Measurements from ENCODE around the gene CEP63.
A peak's percentile ranks its signal among the peaks of the same experiment; 100 is the strongest.

Gene CEP63

DNA sequence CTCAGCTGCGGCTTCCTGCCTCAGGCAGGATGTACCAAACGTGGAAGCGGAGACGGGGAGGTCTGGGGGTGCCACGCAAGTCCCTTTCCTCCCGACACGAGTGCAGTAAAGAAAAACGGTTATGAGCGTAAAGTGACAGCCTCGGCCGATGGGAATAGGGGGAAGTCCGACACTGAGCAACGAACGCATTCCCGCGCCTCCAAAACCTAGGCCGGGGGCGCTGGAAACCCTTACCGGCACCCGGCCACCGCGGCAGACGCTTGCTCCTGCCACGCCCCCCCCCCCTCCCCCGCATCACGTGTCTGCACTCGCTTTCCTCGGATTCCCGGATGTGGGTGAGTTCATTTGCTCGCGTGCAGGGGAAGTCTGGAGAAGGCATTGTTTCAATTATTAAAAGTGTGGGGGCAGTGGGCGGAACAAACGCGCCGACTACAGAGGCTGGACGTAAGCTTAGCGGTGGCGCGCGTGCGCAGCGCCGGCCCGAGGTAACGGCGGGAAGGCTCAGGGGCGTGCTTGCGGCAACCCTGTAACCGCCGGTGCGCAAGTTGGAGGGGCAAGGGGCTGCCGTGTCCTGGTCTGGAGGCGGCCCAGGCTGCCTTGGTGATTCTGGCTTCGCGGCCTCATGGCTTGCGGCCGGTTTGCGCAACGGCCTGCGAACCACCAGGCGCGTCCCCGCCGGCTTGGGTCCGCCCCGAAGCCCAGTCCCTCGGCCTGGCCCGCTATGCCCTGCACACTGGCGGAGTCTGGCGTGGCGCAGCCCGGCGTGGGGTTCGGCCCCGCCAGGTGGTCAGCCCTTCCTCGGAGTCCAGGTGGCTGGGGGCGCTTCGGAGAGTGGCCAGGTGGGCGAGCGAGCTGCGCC, at the start of gene CEP63, which contains the start of gene ANAPC13:
Gene CEP63 (plus strand): TSS at position 340 of the 859 bp plus-strand sequence. CDS start 9,264 bp downstream, outside the sequence.
Gene ANAPC13 (minus strand): TSS at position 268 of the 859 bp plus-strand sequence. CDS start 3,081 bp downstream, outside the sequence.
- peak; percentile 98 for DNase-seq (ENCODE audit: low read depth)

DNA sequence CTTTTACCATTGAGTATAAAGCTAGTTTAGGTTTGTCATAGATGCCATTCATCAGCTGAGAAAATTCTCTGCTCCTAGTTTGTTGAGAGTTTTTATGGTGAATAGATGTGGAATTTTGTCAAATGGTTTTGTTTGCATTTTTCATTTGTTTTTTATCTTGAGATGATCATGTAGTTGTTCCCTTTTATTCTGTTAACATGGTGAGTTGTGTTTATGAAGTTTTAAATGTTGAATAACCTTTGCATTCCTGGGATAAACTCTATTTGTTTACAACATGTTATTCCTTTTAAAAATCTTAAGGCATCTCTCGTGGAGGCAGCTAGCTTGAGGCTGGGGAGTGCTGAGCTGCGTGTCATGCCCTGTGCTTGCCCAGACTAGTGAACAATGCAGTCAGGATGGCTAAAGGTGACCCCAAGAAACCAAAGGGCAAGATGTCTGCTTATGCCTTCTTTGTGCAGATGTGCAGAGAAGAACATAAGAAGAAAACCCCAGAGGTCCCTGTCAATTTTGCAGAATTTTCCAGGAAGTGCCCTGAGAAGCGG, 48.6 kb upstream of the CEP63 start:
- H3K4me3 ChIP-seq (ENCODE audit: low read depth, low read length) = no peak overlapping the region
- DNase-seq (ENCODE audit: low read depth) = no peak

More for the DNA sequence above, at the start of gene CEP63, which contains the start of gene ANAPC13:
- peak within 1 kb of the TSS; percentile 84 for H3K4me3 ChIP-seq (ENCODE audit: low read depth, low read length)

- no peak overlapping the region for H3K4me3 ChIP-seq (ENCODE audit: low read depth, low read length)
- no peak for DNase-seq (ENCODE audit: low read depth)
These were observed 44.5 kb upstream of the CEP63 start for GRCh38 chr3:134441321-134441720.

DNA sequence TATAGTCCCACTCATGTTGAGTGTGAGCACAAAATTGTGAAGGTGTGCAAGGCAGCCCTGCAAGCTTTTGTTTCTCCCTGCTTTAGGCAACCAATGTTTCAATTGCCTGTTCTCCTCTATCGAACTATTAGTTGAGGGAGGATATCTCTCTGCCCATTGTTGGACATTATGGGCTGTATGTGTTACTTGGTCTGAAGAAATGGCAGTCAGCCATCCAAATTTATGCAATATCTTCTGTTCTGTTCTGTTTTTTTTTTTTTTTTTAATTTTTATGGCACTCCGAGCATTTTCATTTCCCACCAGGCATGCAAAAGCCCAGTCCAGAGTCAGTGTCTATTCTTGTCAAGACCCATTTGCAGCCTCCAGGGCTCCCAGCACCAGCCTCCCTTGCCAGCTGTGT, 44.0 kb upstream of the CEP63 start:
- no peak overlapping the region for H3K4me3 ChIP-seq (ENCODE audit: low read depth, low read length)
- DNase-seq (ENCODE audit: low read depth) = no peak

DNA sequence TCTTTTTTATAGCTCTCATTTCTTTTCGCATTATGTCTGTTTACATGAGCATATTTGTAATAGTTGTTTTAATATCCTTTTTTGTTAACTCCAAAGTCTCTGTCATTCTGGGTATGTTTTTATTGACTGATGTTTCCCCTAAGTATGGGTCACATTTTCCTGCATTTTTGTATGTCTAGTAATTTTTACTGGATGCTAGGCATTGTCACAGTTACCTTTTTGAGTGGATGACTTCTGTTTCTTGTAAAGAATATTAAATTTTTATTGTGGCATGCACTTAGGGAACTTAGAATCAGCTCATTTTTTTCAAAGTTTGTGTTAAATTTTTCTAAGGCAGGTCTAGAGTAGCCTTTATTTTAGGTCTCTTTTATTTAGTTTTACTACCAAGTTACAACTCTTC, 40.8 kb upstream of the CEP63 start:
- no peak for DNase-seq (ENCODE audit: low read depth)
- no peak overlapping the region for H3K4me3 ChIP-seq (ENCODE audit: low read depth, low read length)

- no peak overlapping the region for H3K4me3 ChIP-seq (ENCODE audit: low read depth, low read length)
- DNase-seq (ENCODE audit: low read depth) = peak; percentile 68
These were observed 40.2 kb upstream of the CEP63 start for GRCh38 chr3:134445636-134446035.

DNA sequence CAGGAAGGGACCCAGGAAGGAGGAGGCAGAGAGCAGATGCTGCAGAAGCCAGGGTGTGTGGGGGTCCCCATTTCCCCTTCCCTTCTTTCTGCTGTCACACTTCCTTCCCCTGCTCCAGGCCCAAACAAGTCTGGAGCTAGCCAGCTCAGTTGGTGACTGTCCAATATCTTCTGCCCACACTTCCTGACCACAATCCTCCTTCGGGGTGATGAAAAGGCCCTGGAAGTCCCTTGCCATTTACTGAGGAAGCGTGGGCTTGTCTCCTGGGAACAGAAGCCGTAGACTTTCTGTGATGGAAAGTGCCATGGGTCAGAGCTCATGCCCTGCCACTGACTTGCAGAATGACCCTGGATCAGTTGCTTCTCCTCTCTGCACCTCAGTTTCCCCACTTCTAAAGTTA, 39.1 kb upstream of the CEP63 start:
- peak; percentile 34 for DNase-seq (ENCODE audit: low read depth)
- no peak overlapping the region for H3K4me3 ChIP-seq (ENCODE audit: low read depth, low read length)

DNA sequence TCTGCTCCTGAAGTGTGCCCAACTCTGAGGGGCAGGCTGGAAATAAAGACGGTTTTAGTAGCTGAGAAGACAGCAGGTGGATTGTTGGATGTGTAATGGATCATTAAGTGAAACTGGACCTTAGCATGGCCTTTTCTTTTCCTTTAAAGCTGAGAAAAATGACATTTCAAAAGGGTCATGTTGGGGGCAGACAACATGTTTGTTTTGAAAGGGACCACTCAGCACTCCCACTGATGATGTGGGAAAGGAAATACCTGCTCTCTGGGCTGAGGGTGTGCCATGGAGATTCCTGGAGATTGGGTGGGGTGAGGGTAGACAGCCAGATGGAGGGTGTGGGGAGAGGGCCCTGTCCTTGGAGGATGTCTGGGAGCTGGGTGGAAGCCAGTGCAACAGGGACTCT, 38.5 kb upstream of the CEP63 start:
- DNase-seq (ENCODE audit: low read depth) = no peak

DNA sequence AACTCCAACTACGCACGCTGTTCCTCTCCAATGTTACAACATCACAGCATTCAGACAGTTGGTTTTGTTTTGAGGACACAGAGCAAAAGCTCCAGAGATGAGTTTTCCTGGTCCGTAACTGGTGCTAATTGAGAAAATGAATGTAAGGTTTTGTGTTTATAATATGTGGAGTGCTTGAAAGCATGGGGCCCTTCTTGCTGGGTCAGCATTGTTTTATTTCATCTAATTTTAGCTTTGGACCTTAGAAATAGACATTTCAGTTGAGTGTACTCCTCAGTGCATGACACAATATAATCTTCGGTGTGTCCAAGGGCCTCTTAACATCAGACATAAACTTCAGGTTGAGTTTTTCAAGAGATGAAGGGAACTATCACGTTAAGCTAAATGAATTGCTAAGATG, 37.2 kb upstream of the CEP63 start:
- DNase-seq (ENCODE audit: low read depth) = no peak
- H3K4me3 ChIP-seq (ENCODE audit: low read depth, low read length) = no peak overlapping the region

More for the DNA sequence above, 38.5 kb upstream of the CEP63 start:
- H3K4me3 ChIP-seq (ENCODE audit: low read depth, low read length) = no peak overlapping the region

- no peak for DNase-seq (ENCODE audit: low read depth)
These were observed 36.6 kb upstream of the CEP63 start for GRCh38 chr3:134449277-134449676.

DNA sequence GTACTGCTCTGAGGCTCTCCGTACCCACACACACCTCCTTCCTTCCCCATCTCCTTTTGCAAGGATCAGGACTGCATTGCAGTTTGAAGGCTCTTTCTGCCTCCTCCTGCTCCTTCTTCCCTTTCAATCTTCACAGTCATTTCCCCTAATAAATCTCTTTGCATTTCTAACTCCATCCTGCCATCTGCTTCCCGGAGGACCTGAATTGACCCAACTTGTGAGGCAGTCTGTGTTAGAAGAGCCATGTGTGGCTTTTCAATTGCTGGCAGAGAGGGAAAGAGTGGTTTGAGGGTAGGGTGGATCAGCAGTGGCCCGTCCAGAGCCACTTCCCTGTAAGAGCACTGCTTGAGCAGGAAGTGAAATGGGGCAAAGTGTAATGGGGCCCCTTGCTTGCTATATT, 35.9 kb upstream of the CEP63 start:
- H3K4me3 ChIP-seq (ENCODE audit: low read depth, low read length) = no peak overlapping the region
- no peak for DNase-seq (ENCODE audit: low read depth)

More at GRCh38 chr3:134449277-134449676, 36.6 kb upstream of the CEP63 start:
- H3K4me3 ChIP-seq (ENCODE audit: low read depth, low read length) = no peak overlapping the region

DNA sequence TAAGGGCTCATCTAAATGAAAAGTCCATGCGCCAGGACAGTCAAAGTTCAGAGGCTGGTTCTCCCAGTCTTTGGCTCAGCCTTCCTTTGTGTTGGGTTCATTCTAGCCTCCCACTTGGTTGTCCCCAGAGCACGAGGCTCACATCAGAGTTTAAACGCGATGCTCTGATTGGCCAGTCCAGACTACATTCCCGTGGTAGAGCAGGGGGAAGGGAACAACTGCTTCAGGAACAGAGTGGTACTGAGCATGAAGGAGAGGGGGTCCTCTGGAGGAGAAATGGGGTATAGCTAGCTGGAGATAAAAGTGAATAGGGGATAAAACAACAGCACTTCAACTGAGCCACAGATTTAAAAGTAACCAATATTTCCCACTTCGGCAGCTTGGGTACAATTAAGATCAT, 32.2 kb upstream of the CEP63 start:
- no peak for DNase-seq (ENCODE audit: low read depth)
- H3K4me3 ChIP-seq (ENCODE audit: low read depth, low read length) = no peak overlapping the region

- no peak overlapping the region for H3K4me3 ChIP-seq (ENCODE audit: low read depth, low read length)
- DNase-seq (ENCODE audit: low read depth) = no peak
These were observed 28.3 kb upstream of the CEP63 start for GRCh38 chr3:134457376-134458074.

GRCh38 chr3:134458406-134458945, 27.4 kb upstream of the CEP63 start:
- DNase-seq (ENCODE audit: low read depth) = no peak
- H3K4me3 ChIP-seq (ENCODE audit: low read depth, low read length) = no peak overlapping the region

DNA sequence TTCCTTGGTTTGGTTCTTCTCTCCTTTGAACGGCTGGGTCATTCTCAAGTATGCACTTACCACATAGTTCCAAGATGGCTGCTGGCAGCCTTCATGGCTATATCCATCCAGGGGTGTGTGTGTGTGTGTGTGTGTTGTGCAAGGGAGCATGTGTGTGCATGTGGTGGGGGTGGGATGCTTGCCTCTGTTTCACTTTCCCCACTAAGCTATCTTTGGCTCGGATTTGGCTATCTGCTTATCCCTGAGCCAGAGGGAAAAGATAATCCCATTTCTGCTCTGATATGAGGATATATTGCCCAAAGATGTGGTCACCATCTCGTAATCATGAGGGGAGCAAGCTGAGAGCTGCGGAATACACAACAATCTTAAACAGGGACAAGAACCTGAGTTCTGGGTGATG, 26.3 kb upstream of the CEP63 start:
- DNase-seq (ENCODE audit: low read depth) = no peak
- no peak overlapping the region for H3K4me3 ChIP-seq (ENCODE audit: low read depth, low read length)

DNA sequence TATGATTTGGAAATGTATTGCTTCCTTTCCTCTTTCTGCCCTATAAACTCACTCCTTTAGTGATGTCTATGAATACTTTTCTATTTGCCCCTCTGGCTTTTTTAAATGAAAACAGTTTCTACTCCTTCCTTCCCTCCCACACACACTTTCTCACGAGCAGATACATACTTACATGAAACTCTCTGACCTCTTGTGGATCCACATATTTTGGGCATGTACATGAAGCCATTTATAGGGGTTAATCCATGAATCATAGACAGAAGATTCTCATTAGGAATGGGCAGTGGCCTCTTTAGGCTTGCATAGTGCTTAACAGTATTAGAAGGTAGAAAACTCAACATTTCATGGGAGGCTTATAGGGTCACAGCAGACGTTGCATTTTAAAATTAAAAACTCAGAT, 24.9 kb upstream of the CEP63 start:
- no peak overlapping the region for H3K4me3 ChIP-seq (ENCODE audit: low read depth, low read length)
- peak; percentile 84 for DNase-seq (ENCODE audit: low read depth)

DNA sequence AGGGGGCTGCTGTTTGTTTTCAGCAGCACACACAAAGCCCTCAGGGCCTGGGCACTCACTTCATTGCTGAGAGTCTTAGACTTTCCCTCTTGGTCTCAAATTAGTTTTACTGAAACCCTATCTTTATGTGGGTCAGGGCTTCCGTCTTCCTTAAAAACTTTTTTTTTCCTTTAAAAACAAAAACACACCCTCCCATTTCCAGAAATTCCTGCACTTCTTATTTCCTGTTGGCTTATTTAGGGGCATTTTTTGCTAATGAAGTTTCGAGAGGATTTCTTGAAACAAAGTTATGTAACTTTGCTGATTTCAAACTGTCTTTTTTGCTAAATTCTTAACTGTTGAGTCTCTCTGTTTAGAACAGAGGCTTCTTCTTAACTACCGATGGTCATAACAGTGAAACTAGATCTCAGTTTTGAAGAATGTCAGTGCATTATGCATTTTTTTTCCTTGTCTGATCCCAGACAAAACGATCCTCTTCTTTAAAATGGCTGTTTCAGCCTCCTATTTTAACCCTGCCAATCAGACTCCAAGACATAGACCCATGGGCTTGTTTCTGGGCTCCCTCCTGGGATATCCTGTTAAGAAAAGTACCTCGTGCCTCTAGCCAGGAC, 23.4 kb upstream of the CEP63 start:
- DNase-seq (ENCODE audit: low read depth) = peak; percentile 45
- H3K4me3 ChIP-seq (ENCODE audit: low read depth, low read length) = no peak overlapping the region

- no peak for DNase-seq (ENCODE audit: low read depth)
- H3K4me3 ChIP-seq (ENCODE audit: low read depth, low read length) = no peak overlapping the region
These were observed 22.2 kb upstream of the CEP63 start for GRCh38 chr3:134463676-134464063.

- H3K4me3 ChIP-seq (ENCODE audit: low read depth, low read length) = no peak overlapping the region
- peak; percentile 98 for DNase-seq (ENCODE audit: low read depth)
These were observed 21.7 kb upstream of the CEP63 start for GRCh38 chr3:134464064-134464688.
